Amniotic stem cell (primary cell): ENCODE results near the gene MRPL14.

Experiments used
- DNase-seq: peaks from one replicate; lab custom pipeline; 2025; lab: John Stamatoyannopoulos, UW

The MRPL14 gene

GRCh38 chr6:44064948-44065272 is 62.3 kb downstream of the MRPL14 start:
- DNase-seq: no peak

GRCh38 chr6:44064089-44064947 is 62.9 kb downstream of the MRPL14 start:
- DNase-seq: no peak

GRCh38 chr6:44063561-44064059 is 63.6 kb downstream of the MRPL14 start:
- no peak for DNase-seq
